Neuronal stem cell (in vitro differentiated cells): ENCODE measurements around the gene TIGIT.

Experiments
- DNase-seq: peaks from one replicate; pipeline ENCODE4 v3.0.0-alpha.2; 2013; ENCODE audit warnings: low spot score
- H2AFZ ChIP-seq: one replicate; pipeline ENCODE4 v1.6.1; 2013; ENCODE audit warnings: mild to moderate bottlenecking, low read length, inconsistent platforms
- H2AK5ac ChIP-seq: 2 replicates; pipeline ENCODE4 v1.6.1; 2013; ENCODE audit warnings: low read depth, mild to moderate bottlenecking, inconsistent platforms, low read length, moderate library complexity, mixed read lengths
- H2BK120ac ChIP-seq: 2 replicates; pipeline ENCODE4 v1.6.1; 2013; ENCODE audit warnings: low read depth, mild to moderate bottlenecking, inconsistent platforms, low read length, moderate library complexity, mixed read lengths
- H2BK12ac ChIP-seq: one replicate; pipeline ENCODE4 v1.6.1; 2013; ENCODE audit warnings: low read length, inconsistent platforms
- H2BK15ac ChIP-seq: 2 replicates; pipeline ENCODE4 v1.6.1; 2013; ENCODE audit warnings: mild to moderate bottlenecking, low read length, inconsistent platforms, mixed read lengths
- H2BK5ac ChIP-seq: one replicate; pipeline ENCODE4 v1.6.1; 2013; ENCODE audit warnings: inconsistent platforms, mild to moderate bottlenecking, low read length, moderate library complexity
- H3K14ac ChIP-seq: one replicate; pipeline ENCODE4 v1.6.1; 2013; ENCODE audit warnings: low read length, inconsistent platforms
- H3K18ac ChIP-seq: 2 replicates; pipeline ENCODE4 v1.6.1; 2013; ENCODE audit warnings: low read length, inconsistent platforms
- H3K23ac ChIP-seq: 2 replicates; pipeline ENCODE4 v1.6.1; 2013; ENCODE audit warnings: low read depth, mild to moderate bottlenecking, mixed read lengths, low read length, inconsistent platforms; ENCODE audit not compliant: poor library complexity
- H3K27ac ChIP-seq: replicated peaks from 3 replicates; pipeline ENCODE4 v1.5.1; 2013; ENCODE audit warnings: low read length, inconsistent platforms
- H3K27me3 ChIP-seq, 3 experiments: 2 replicates each; pipeline ENCODE4 v1.6.1; 2013; ENCODE audit warnings: low read length in 3 of 3, mild to moderate bottlenecking in 2 of 3, inconsistent platforms in 1 of 3, low read depth in 1 of 3, mixed read lengths in 1 of 3, moderate library complexity in 1 of 3; ENCODE audit not compliant: control insufficient read depth in 3 of 3, insufficient read depth in 3 of 3
- H3K36me3 ChIP-seq, 2 donors: replicated peaks in 1 of 2; 2 replicates each; pipeline ENCODE4 v1.6.1; 2013; ENCODE audit warnings: low read length in 2 of 2; ENCODE audit not compliant: control insufficient read depth in 2 of 2, insufficient read depth in 2 of 2
- H3K4ac ChIP-seq: 2 replicates; pipeline ENCODE4 v1.6.1; 2013; ENCODE audit warnings: inconsistent platforms, mild to moderate bottlenecking, low read length, moderate library complexity
- H3K4me1 ChIP-seq, 2 donors: 1 replicate in 1 of 2; 2 replicates in 1 of 2; pipeline ENCODE4 v1.6.1; 2013; ENCODE audit warnings: low read length in 2 of 2, low read depth in 1 of 2; ENCODE audit not compliant: control insufficient read depth in 2 of 2, insufficient read depth in 1 of 2
- H3K4me2 ChIP-seq: one replicate; pipeline ENCODE4 v1.6.1; 2013; ENCODE audit warnings: mild to moderate bottlenecking, low read length, inconsistent platforms; ENCODE audit not compliant: insufficient read depth, poor library complexity, severe bottlenecking
- H3K4me3 ChIP-seq, 2 donors: 2 replicates each; pipeline ENCODE4 v1.5.1; 2013; ENCODE audit warnings: low read length in 2 of 2, mild to moderate bottlenecking in 2 of 2, inconsistent platforms in 1 of 2, moderate library complexity in 1 of 2
- H3K79me1 ChIP-seq: one replicate; pipeline ENCODE4 v1.6.1; 2013; ENCODE audit warnings: low read depth, mild to moderate bottlenecking, inconsistent platforms, low read length, moderate library complexity
- H3K9ac ChIP-seq: one replicate; pipeline ENCODE4 v1.6.1; 2013; ENCODE audit warnings: mild to moderate bottlenecking, low read depth, low read length, inconsistent platforms; ENCODE audit not compliant: poor library complexity
- H3K9me3 ChIP-seq, 2 donors: replicated peaks in 1 of 2; 2 replicates each; pipeline versions ENCODE3 to v1.6.1; 2013; ENCODE audit warnings: low read length in 2 of 2, mild to moderate bottlenecking in 2 of 2, inconsistent platforms in 1 of 2, low read depth in 1 of 2, mixed read lengths in 1 of 2, moderate library complexity in 1 of 2; ENCODE audit not compliant: control insufficient read depth in 2 of 2, insufficient read depth in 1 of 2
- H4K8ac ChIP-seq: one replicate; pipeline ENCODE4 v1.6.1; 2013; ENCODE audit warnings: low read depth, mild to moderate bottlenecking, inconsistent platforms, low read length, moderate library complexity
- H4K91ac ChIP-seq: one replicate; pipeline ENCODE4 v1.6.1; 2013; ENCODE audit warnings: low read length, low read depth, mild to moderate bottlenecking, inconsistent platforms; ENCODE audit not compliant: poor library complexity
- WGBS, 2 donors: extraction: QIAGEN DNeasy Blood & Tissue Kit; methylation state at CpG; one replicate each; pipeline ENCODE4 v1.1.7; 2013; ENCODE audit warnings: missing lambda C conversion rate in 2 of 2, mixed read lengths in 1 of 2; ENCODE audit not compliant: insufficient read length in 2 of 2, insufficient replicate concordance in 1 of 2; ENCODE audit errors: extremely low coverage in 2 of 2; 5-methylcytosine and 5-hydroxymethylcytosine counted together

The TIGIT gene

GRCh38 chr3:114327665-114328064 lies 33.8 kb downstream of the TIGIT start:
- Histone ChIP-seq H3K14ac (no peak overlapping the region), H3K27me3 (no peaks in the 10 kb centered on the region), H3K4ac (no peak overlapping the region), H4K8ac (no peak overlapping the region), H2BK120ac (no peak overlapping the region), H3K23ac (no peak overlapping the region), H3K9ac (no peak overlapping the region), H3K36me3 (no peaks in the 10 kb centered on the region), H3K18ac (no peak overlapping the region), H2AFZ (no peak overlapping the region), H2AK5ac (no peak overlapping the region), H3K79me1 (no peaks in the 10 kb centered on the region), H3K4me1 (no peaks in the 10 kb centered on the region), H4K91ac (no peak overlapping the region), H3K9me3 (peaks cover 0 to 9% of the 10 kb centered on the region in 2 donors), H2BK5ac (no peak overlapping the region), H2BK15ac (no peak overlapping the region), H3K4me2 (no peak overlapping the region), H3K4me3 (no peak overlapping the region), H2BK12ac (no peak overlapping the region), H3K27ac (no peak overlapping the region)
- no peak for DNase-seq
- no CpG with 5 or more reads among the region's 4 CpGs for WGBS, 2 donors

- Histone ChIP-seq H3K18ac (no peak overlapping the region), H2BK120ac (no peak overlapping the region), H3K9me3 (peaks cover 0 to 9% of the 10 kb centered on the region in 2 donors), H2BK15ac (no peak overlapping the region), H4K8ac (no peak overlapping the region), H3K79me1 (no peaks in the 10 kb centered on the region), H4K91ac (no peak overlapping the region), H3K36me3 (no peaks in the 10 kb centered on the region), H3K4ac (no peak overlapping the region), H2AFZ (no peak overlapping the region), H3K23ac (no peak overlapping the region), H2BK12ac (no peak overlapping the region), H3K14ac (no peak overlapping the region), H2AK5ac (no peak overlapping the region), H3K4me3 (no peak overlapping the region), H2BK5ac (no peak overlapping the region), H3K9ac (no peak overlapping the region), H3K27me3 (no peaks in the 10 kb centered on the region), H3K27ac (no peak overlapping the region), H3K4me2 (no peak overlapping the region), H3K4me1 (peaks cover 3 to 4% of the 10 kb centered on the region in 2 donors)
- WGBS, 2 donors: no CpG with 5 or more reads among the region's 3 CpGs
- no peak for DNase-seq
Observed at GRCh38 chr3:114328345-114328744, 34.5 kb downstream of the TIGIT start.

GRCh38 chr3:114329823-114330222 lies 36.0 kb downstream of the TIGIT start:
- Histone ChIP-seq H2AFZ (no peak overlapping the region), H3K36me3 (no peaks in the 10 kb centered on the region), H2BK120ac (no peak overlapping the region), H3K4me3 (no peak overlapping the region), H4K8ac (no peak overlapping the region), H2BK5ac (no peak overlapping the region), H2BK15ac (no peak overlapping the region), H3K4ac (no peak overlapping the region), H2AK5ac (no peak overlapping the region), H3K4me1 (peaks cover 3 to 5% of the 10 kb centered on the region in 2 donors), H3K4me2 (no peak overlapping the region), H3K27ac (no peak overlapping the region), H3K79me1 (no peaks in the 10 kb centered on the region), H3K27me3 (no peaks in the 10 kb centered on the region), H2BK12ac (no peak overlapping the region), H3K23ac (no peak overlapping the region), H3K14ac (no peak overlapping the region), H4K91ac (no peak overlapping the region), H3K9me3 (peaks cover 0 to 9% of the 10 kb centered on the region in 2 donors), H3K18ac (no peak overlapping the region), H3K9ac (no peak overlapping the region)
- no peak for DNase-seq
- no CpG with 5 or more reads among the region's 2 CpGs for WGBS, 2 donors

GRCh38 chr3:114331007-114331406 lies 37.2 kb downstream of the TIGIT start:
- no peak overlapping the region for H3K9ac ChIP-seq

More at GRCh38 chr3:114331007-114331406, 37.2 kb downstream of the TIGIT start:
- H3K4me1 ChIP-seq: peaks cover 3 to 5% of the 10 kb centered on the region in 2 donors
- peaks cover 0 to 9% of the 10 kb centered on the region in 2 donors for H3K9me3 ChIP-seq
- no peaks in the 10 kb centered on the region for H3K27me3 ChIP-seq
- H3K27ac ChIP-seq: no peak overlapping the region
- no peak overlapping the region for H3K4me3 ChIP-seq
- no peaks in the 10 kb centered on the region for H3K79me1 ChIP-seq
- no peak overlapping the region for H2BK15ac ChIP-seq
- H2AK5ac ChIP-seq: no peak overlapping the region
- no peak overlapping the region for H2BK120ac ChIP-seq
- H3K18ac ChIP-seq: no peak overlapping the region
- H3K4me2 ChIP-seq: no peak overlapping the region
- H2AFZ ChIP-seq: no peak overlapping the region
- H2BK5ac ChIP-seq: no peak overlapping the region
- H4K8ac ChIP-seq: no peak overlapping the region
- no peak overlapping the region for H3K4ac ChIP-seq
- no CpG with 5 or more reads among the region's 2 CpGs for whole genome bisulfite sequencing, 2 donors
- H3K36me3 ChIP-seq: no peaks in the 10 kb centered on the region
- no peak overlapping the region for H4K91ac ChIP-seq
- DNase-seq: no peak
- no peak overlapping the region for H2BK12ac ChIP-seq
- H3K14ac ChIP-seq: no peak overlapping the region
- no peak overlapping the region for H3K23ac ChIP-seq
